ENCODE measurements around the gene MRPL53.

The MRPL53 gene

DNA sequence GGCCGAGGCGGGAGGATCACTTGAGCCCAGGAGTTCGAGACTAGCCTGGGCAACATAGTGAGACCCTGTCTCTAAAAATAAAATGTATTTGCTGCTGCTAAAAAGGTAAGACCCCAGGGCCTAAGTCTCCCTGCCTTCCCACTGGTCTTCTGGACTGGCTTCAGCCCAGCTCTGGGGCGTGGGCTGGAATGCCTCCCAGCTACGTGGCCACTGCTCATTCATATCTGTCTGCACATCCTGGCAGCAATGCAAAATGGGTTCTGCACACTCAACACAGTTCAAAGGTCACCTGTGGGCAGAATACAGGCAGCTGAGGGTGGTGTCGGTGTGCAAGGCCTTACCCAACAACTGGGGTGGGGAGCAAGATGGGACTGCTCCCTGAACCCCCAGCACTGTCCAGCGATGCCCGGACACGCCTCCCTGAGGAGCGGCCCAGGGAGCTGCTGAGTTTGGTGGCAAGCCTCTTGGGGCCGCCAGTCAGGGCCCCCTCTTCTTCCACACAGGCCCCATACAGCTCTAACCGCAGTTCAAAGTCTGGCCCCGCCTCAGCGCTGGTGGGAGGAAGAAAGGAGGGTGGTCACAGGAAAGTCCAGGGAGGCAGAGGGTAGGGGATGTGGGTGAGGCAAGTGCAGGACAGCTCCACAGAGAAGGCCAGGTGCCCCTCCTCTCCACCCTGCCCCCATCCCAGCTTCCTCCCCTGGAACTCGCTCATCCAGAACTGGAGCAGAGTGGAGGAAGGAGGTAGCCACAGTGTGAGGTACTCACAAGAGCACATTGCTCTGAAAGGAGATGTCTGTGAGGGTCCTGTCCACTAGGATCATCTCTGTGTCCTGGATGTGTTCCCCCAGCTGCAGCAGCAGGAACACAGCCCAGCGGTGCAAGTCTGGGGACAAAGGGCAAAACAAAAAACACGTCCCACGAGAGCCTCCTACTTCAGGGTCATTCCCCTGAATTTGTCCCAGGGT is 42.7 kb downstream of the MRPL53 start:
- no peak for DNase-seq (ENCODE audit: low read depth in 1 of 2, low spot score in 1 of 2)

DNA sequence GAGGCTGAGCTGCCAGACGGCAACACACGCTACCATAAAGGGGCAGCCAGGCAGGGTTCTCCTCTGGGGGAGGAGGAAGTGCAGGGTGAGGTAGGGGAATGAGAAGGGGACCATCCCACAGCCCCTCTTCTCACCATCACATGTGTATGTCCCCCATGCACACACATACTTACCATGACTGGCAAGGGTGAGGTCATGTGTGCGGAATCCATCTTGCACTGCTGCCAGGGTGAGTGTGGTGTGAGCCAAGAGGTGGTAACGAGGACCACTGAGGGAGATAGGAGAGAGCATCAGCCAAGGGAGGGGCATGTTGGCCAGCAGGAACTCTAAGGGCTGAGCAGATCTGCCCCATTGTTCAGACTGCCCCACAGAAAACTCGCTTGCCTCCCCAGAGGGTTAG is 43.8 kb downstream of the MRPL53 start:
- DNase-seq (ENCODE audit: low read depth in 1 of 2, low spot score in 1 of 2): no peak

- DNase-seq (ENCODE audit: low read depth in 1 of 2, low spot score in 1 of 2): no peak
These were observed 44.9 kb downstream of the MRPL53 start for GRCh38 chr2:74427551-74427950.

GRCh38 chr2:74426181-74426758 is 46.2 kb downstream of the MRPL53 start:
- no peak for DNase-seq (ENCODE audit: low read depth in 1 of 2, low spot score in 1 of 2)

- DNase-seq (ENCODE audit: low read depth in 1 of 2, low spot score in 1 of 2): no peak
These were observed 47.0 kb downstream of the MRPL53 start for GRCh38 chr2:74425523-74425922.

- no peak for DNase-seq (ENCODE audit: low read depth in 1 of 2, low spot score in 1 of 2)
These were observed 47.5 kb downstream of the MRPL53 start for GRCh38 chr2:74424995-74425406.

GRCh38 chr2:74424139-74424992 is 48.1 kb downstream of the MRPL53 start:
- no peak for DNase-seq (ENCODE audit: low read depth in 1 of 2, low spot score in 1 of 2)

DNA sequence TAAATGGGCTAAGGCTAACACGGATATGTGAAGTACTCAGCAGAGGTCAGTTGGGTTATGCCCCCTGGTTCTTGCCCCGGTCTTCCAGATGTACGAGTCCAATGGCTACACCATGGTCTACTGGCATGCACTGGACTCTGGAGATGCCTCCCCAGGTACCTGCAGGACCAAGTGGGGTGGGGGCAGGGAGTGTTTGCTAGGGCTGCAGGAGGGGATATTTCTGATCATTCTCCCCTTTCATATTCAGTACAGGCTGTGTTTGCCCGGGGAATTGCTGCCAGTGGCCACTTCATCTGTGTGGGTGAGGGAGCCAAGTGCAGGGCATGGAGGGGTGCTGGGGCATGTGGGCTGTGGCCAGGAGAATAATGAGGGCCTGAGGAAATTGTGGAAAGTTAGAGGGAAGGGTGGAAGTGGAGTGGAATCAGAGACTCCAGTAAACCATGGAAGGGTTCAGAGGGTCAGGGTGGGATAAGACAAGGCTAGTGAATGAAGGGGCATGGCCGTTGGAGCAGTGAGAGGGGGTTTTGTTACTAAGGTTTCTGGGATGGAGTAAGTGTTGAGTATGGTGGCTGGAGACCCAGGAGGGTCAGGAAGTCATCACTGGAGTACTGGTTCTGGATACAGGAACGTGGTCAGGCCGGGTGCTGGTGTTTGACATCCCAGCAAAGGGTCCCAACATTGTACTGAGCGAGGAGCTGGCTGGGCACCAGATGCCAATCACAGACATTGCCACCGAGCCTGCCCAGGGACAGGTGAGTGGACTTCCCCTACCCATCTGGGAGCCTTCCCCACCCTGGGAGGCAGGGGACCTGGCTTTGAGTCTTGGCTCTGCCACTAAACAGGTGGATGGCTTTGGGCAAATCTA is 49.0 kb downstream of the MRPL53 start:
- no peak for DNase-seq (ENCODE audit: low read depth in 1 of 2, low spot score in 1 of 2)

Data from activated T-helper 1 cell treated with anti-CD3 and anti-CD28 coated beads, Interleukin-2, amount 50 U/mL, for 16 hours (primary cell).